GM10248 (cell line): Measurements from ENCODE around the gene SOSTDC1.

Experiments used
- CTCF ChIA-PET: fragments of 300-600 bp; sonication (Branson Sonifier 250); formaldehyde crosslinking; extraction: SDS; loops from one replicate; lab custom pipeline; 2021; ENCODE audit warnings: antibody characterized with exemption; lab: Yijun Ruan, JAX
- POLR2A ChIA-PET: fragments of 350-650 bp; sonication (Branson Sonifier 250); formaldehyde crosslinking; extraction: SDS; loops from one replicate; lab custom pipeline; 2020; ENCODE audit warnings: antibody characterized with exemption; lab: Yijun Ruan, JAX
- DNase-seq: peaks from one replicate; pipeline ENCODE4 v3.0.0; 2012; ENCODE audit errors: extremely low spot score
- CTCF ChIP-seq: IDR thresholded peaks from 2 replicates; pipeline ENCODE4 v1.5.1; 2012; ENCODE audit warnings: mild to moderate bottlenecking, low read depth; ENCODE audit errors: extremely low read depth, missing control alignments, control extremely low read depth

SOSTDC1 gene

GRCh38 chr7:16504019-16504418, 38.5 kb upstream of the SOSTDC1 start:
- DNase-seq, result no peak
- CTCF ChIA-PET, result interaction anchor here (0.9 to 1.4 kb wide), 2 partner anchors 11 to 43 kb away, joined by 3 to 4 read pairs; no protein-coding TSS in a partner anchor
- POLR2A ChIA-PET, result no interaction called here
- no peak for TF ChIP-seq CTCF

GRCh38 chr7:16502303-16502702, 36.8 kb upstream of the SOSTDC1 start:
- ChIA-PET POLR2A (no interaction called here), CTCF (interaction anchor here (1.8 kb wide), 1 partner anchor 9 kb away, joined by 4 read pairs; no protein-coding TSS in a partner anchor)
- DNase-seq, result no peak
- no peak for TF ChIP-seq CTCF

GRCh38 chr7:16498122-16498521, 32.6 kb upstream of the SOSTDC1 start:
- no peak for TF ChIP-seq CTCF
- POLR2A ChIA-PET, result no interaction called here
- CTCF ChIA-PET, result interaction anchor here (0.7 to 1.6 kb wide), 5 partner anchors 16 to 67 kb away, joined by 3 read pairs; no protein-coding TSS in a partner anchor
- no peak for DNase-seq

DNA sequence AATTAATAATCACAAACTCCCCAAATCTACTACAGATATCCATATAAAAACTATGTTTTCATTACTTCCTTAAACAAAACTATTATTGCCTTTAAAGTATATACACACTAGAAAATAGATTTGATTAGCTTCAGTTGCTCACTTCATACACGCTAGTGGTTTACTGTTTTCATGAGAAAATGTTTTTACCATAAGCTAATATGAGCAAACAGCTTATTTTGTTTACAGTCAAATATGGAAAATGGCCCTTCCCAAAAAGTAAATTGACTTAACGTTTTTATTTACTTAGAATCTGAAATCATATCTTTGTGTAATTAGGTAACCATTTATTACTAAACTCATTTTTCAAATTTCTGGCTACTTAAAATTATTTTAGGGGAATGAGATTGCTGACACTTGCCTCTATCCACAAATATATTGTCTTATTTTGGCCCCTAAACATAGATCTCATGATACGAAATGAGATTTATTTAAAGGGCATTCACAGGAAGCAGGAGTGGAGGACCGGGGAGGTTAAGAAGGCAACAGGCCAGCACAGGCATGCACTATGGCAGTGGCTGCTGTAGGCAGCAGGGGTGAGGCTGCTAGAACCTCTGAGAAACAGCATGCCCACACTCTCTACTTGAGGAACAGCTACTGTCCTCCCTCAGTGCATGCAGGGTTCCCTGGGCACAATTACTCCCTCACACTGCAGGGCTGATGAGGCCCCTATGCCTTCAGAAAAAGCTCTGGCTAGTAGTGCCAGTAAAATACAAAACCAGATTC, 29.6 kb upstream of the SOSTDC1 start:
- POLR2A ChIA-PET, result no interaction called here
- CTCF ChIA-PET, result no interaction called here
- DNase-seq, result no peak
- no peak for TF ChIP-seq CTCF

- DNase-seq, result no peak
- no peak for TF ChIP-seq CTCF
- CTCF ChIA-PET, result no interaction called here
- POLR2A ChIA-PET, result no interaction called here
Measured at GRCh38 chr7:16494551-16494950, 29.0 kb upstream of the SOSTDC1 start.

- POLR2A ChIA-PET, result no interaction called here
- TF ChIP-seq CTCF, result no peak
- CTCF ChIA-PET, result interaction anchor here (0.8 to 1.3 kb wide), 4 partner anchors 10 to 72 kb away, joined by 3 to 4 read pairs (median 3); no protein-coding TSS in a partner anchor
- DNase-seq, result no peak
Measured at GRCh38 chr7:16493266-16493665, 27.7 kb upstream of the SOSTDC1 start.
